Ishikawa (cell line): Measurements from ENCODE around the gene DENND1A.

ENCODE experiments used
- CEBPB ChIP-seq: IDR thresholded peaks from 2 replicates; pipeline ENCODE4 v1.6.1; 2012
- CREB1 ChIP-seq: IDR thresholded peaks from 2 replicates; pipeline ENCODE4 v1.6.1; 2012; ENCODE audit warnings: low read depth
- EGR1 ChIP-seq: IDR thresholded peaks from 2 replicates; pipeline ENCODE4 v1.6.1; 2012
- EP300 ChIP-seq: IDR thresholded peaks from 2 replicates; pipeline ENCODE4 v1.6.1; 2012; ENCODE audit warnings: borderline replicate concordance
- FOXM1 ChIP-seq: IDR thresholded peaks from 2 replicates; pipeline ENCODE4 v1.6.1; 2012; ENCODE audit warnings: low read depth, borderline replicate concordance
- MAX ChIP-seq: IDR thresholded peaks from 2 replicates; pipeline ENCODE4 v1.6.1; 2012
- NFIC ChIP-seq: IDR thresholded peaks from 2 replicates; pipeline ENCODE4 v1.6.1; 2012
- RAD21 ChIP-seq: IDR thresholded peaks from 2 replicates; pipeline ENCODE4 v1.6.1; 2012; ENCODE audit warnings: low read depth
- REST ChIP-seq: IDR thresholded peaks from 2 replicates; pipeline ENCODE4 v1.6.1; 2012; ENCODE audit warnings: low read depth, mild to moderate bottlenecking
- TAF1 ChIP-seq: IDR thresholded peaks from 2 replicates; pipeline ENCODE4 v1.6.1; 2012; ENCODE audit warnings: low read depth, mild to moderate bottlenecking
- TCF12 ChIP-seq: IDR thresholded peaks from 2 replicates; pipeline ENCODE4 v1.6.1; 2012; ENCODE audit warnings: low read depth
- TEAD4 ChIP-seq: IDR thresholded peaks from 2 replicates; pipeline ENCODE4 v1.6.1; 2012
- USF1 ChIP-seq: IDR thresholded peaks from 2 replicates; pipeline ENCODE4 v1.6.1; 2012
- YY1 ChIP-seq: IDR thresholded peaks from 2 replicates; pipeline ENCODE4 v1.6.1; 2012; ENCODE audit warnings: low read depth
- ZBTB7A ChIP-seq: IDR thresholded peaks from 2 replicates; pipeline ENCODE4 v1.6.1; 2012; ENCODE audit warnings: low read depth

DENND1A gene

GRCh38 chr9:123361086-123361730 is 568.7 kb downstream of the DENND1A start:
- TF ChIP-seq MAX (no peak), CREB1 (no peak), TAF1 (no peak), FOXM1 (no peak), ZBTB7A (no peak), TCF12 (no peak), USF1 (no peak), REST (no peak)

- TF ChIP-seq TAF1 (no peak), NFIC (no peak), TCF12 (no peak), REST (no peak), CEBPB (no peak), EP300 (no peak), ZBTB7A (no peak), CREB1 (no peak), RAD21 (no peak), USF1 (no peak), MAX (no peak), YY1 (no peak), FOXM1 (no peak), EGR1 (no peak), TEAD4 (no peak)
Observed at GRCh38 chr9:123360161-123361085, 569.5 kb downstream of the DENND1A start.

- TF ChIP-seq MAX (no peak), EGR1 (no peak), REST (no peak), TEAD4 (no peak), NFIC (no peak), ZBTB7A (no peak), CREB1 (no peak), USF1 (no peak), CEBPB (no peak), TAF1 (no peak), YY1 (no peak)
Observed at GRCh38 chr9:123359546-123359945, 570.4 kb downstream of the DENND1A start.
